GM23338 (cell line): ENCODE measurements around the gene TMPRSS11E. TPM values are rescaled to one million over a fixed set of nuclear protein-coding genes. Genes with fewer than 3 reads are reported as not detected.

Source experiments
- ATAC-seq: fragments of 200-7000 bp; cut with Tn5 transposase; 3 replicates; pipeline ENCODE4 v1.9.1; 2020
- DNase-seq: peaks from one replicate; pipeline ENCODE4 v3.0.0-alpha.2; 2015; ENCODE audit warnings: low spot score
- H2AFZ ChIP-seq: fragments of 200-600 bp; sonication (generic); 2 replicates; pipeline ENCODE4 v1.8.0; 2016; ENCODE audit warnings: antibody characterized with exemption, mild to moderate bottlenecking, moderate library complexity
- H3F3A ChIP-seq: fragments of 200-600 bp; sonication (generic); replicated peaks from 2 replicates; pipeline ENCODE4 v1.8.0; 2017; ENCODE audit warnings: antibody characterized with exemption, mixed run types, low read depth
- H3K27ac ChIP-seq: fragments of 200-600 bp; sonication (generic); 2 replicates; pipeline ENCODE4 v1.6.1; 2016; ENCODE audit warnings: low read depth
- H3K27me3 ChIP-seq: fragments of 200-600 bp; sonication (generic); 2 replicates; pipeline ENCODE4 v1.8.0; 2016; ENCODE audit warnings: mild to moderate bottlenecking, mixed run types, moderate library complexity; ENCODE audit not compliant: insufficient read depth
- H3K36me3 ChIP-seq: fragments of 200-600 bp; sonication (generic); 2 replicates; pipeline ENCODE4 v1.8.0; 2016; ENCODE audit warnings: mild to moderate bottlenecking; ENCODE audit not compliant: insufficient read depth
- H3K4me1 ChIP-seq: fragments of 200-600 bp; sonication (generic); 2 replicates; pipeline ENCODE4 v1.8.0; 2016; ENCODE audit warnings: mild to moderate bottlenecking, moderate library complexity; ENCODE audit not compliant: insufficient read depth
- H3K4me2 ChIP-seq: fragments of 200-600 bp; sonication (generic); 2 replicates; pipeline ENCODE4 v1.7.1; 2017; ENCODE audit warnings: mixed run types
- H3K4me3 ChIP-seq: fragments of 200-600 bp; sonication (generic); 2 replicates; pipeline ENCODE4 v1.6.1; 2016; ENCODE audit warnings: mixed run types
- H3K79me2 ChIP-seq: fragments of 200-600 bp; sonication (generic); replicated peaks from 2 replicates; pipeline ENCODE4 v1.8.0; 2017; ENCODE audit warnings: mild to moderate bottlenecking; ENCODE audit not compliant: insufficient read depth
- H3K9me2 ChIP-seq: fragments of 200-600 bp; sonication (generic); 2 replicates; pipeline ENCODE4 v1.8.0; 2017; ENCODE audit not compliant: insufficient read depth
- H4K20me1 ChIP-seq: fragments of 200-600 bp; sonication (generic); replicated peaks from 2 replicates; pipeline ENCODE4 v1.8.0; 2017; ENCODE audit warnings: mild to moderate bottlenecking; ENCODE audit not compliant: insufficient read depth
- H3K27ac Mint-ChIP-seq: 2 replicates; pipeline ENCODE4 v1.8.0; 2020; ENCODE audit warnings: inconsistent platforms, mild to moderate bottlenecking, moderate library complexity, mixed read lengths
- H3K27me3 Mint-ChIP-seq: 3 replicates; pipeline ENCODE4 v1.8.0; 2022; ENCODE audit warnings: low read depth, mild to moderate bottlenecking, moderate library complexity, mixed read lengths, inconsistent platforms; ENCODE audit not compliant: insufficient read depth, poor library complexity
- H3K36me3 Mint-ChIP-seq: 3 replicates; pipeline ENCODE4 v1.8.0; 2021; ENCODE audit warnings: low read depth, mild to moderate bottlenecking, inconsistent platforms, moderate library complexity, mixed read lengths
- H3K4me1 Mint-ChIP-seq: 3 replicates; pipeline ENCODE4 v1.8.0; 2020; ENCODE audit warnings: mild to moderate bottlenecking, inconsistent platforms, mixed read lengths
- H3K4me3 Mint-ChIP-seq: 3 replicates; pipeline ENCODE4 v1.8.0; 2021; ENCODE audit warnings: moderate library complexity, mild to moderate bottlenecking, inconsistent platforms, mixed read lengths
- H3K9me3 Mint-ChIP-seq: 3 replicates; pipeline ENCODE4 v1.8.0; 2020; ENCODE audit warnings: moderate library complexity, mild to moderate bottlenecking, inconsistent platforms, mixed read lengths
- CREB1 ChIP-seq: fragments of 250-450 bp; sonication (Bioruptor Pico); IDR thresholded peaks from 2 replicates; pipeline ENCODE4 v1.5.0; 2020; ENCODE audit warnings: low read depth, mild to moderate bottlenecking, moderate library complexity
- CTCF ChIP-seq, 2 experiments: fragments of 200-600 bp in 1 of 2; sonication (generic) in 1 of 2; conservative IDR thresholded peaks; 2 replicates each; pipeline versions ENCODE4 v1.5.1 to v1.6.1; 2016 to 2017; ENCODE audit warnings: antibody characterized with exemption in 2 of 2, low read depth in 2 of 2, mild to moderate bottlenecking in 2 of 2, moderate library complexity in 1 of 2
- ETS1 ChIP-seq: IDR thresholded peaks from 2 replicates; pipeline ENCODE4 v1.6.1; 2016; ENCODE audit warnings: antibody characterized with exemption
- EZH2 ChIP-seq: fragments of 200-600 bp; sonication (generic); IDR thresholded peaks from one replicate; pipeline ENCODE4 v1.8.0; 2017; ENCODE audit warnings: antibody characterized with exemption, mild to moderate bottlenecking, low read depth; ENCODE audit not compliant: unreplicated experiment
- EZH2phosphoT487 ChIP-seq: fragments of 200-600 bp; sonication (generic); IDR thresholded peaks from one replicate; pipeline ENCODE4 v1.8.1; 2018; ENCODE audit warnings: antibody characterized with exemption; ENCODE audit not compliant: unreplicated experiment
- JUNB ChIP-seq: IDR thresholded peaks from one replicate; pipeline ENCODE4 v1.6.1; 2016; ENCODE audit warnings: antibody characterized with exemption; ENCODE audit not compliant: unreplicated experiment
- NANOG ChIP-seq: IDR thresholded peaks from 2 replicates; pipeline ENCODE4 v1.6.1; 2016; ENCODE audit warnings: antibody characterized with exemption, borderline replicate concordance
- POLR2AphosphoS5 ChIP-seq: IDR thresholded peaks from 2 replicates; pipeline ENCODE4 v1.6.1; 2016; ENCODE audit warnings: antibody characterized with exemption, low read depth
- REST ChIP-seq: IDR thresholded peaks from one replicate; pipeline ENCODE4 v1.6.1; 2018; ENCODE audit warnings: antibody characterized with exemption; ENCODE audit not compliant: unreplicated experiment
- STAT1 ChIP-seq: IDR thresholded peaks from one replicate; pipeline ENCODE4 v1.6.1; 2016; ENCODE audit warnings: antibody characterized with exemption; ENCODE audit not compliant: unreplicated experiment
- ZNF114 ChIP-seq: fragments of 250-450 bp; sonication (Bioruptor Pico); IDR thresholded peaks from 2 replicates; pipeline ENCODE4 v1.5.0; 2020; ENCODE audit warnings: mild to moderate bottlenecking, moderate library complexity
- ZNF331 ChIP-seq: fragments of 250-450 bp; sonication (Bioruptor Pico); IDR thresholded peaks from 2 replicates; pipeline ENCODE4 v1.5.0; 2020; ENCODE audit warnings: low read depth, mild to moderate bottlenecking, moderate library complexity
- ZNF462 ChIP-seq: fragments of 250-450 bp; sonication (Bioruptor Pico); IDR thresholded peaks from 2 replicates; pipeline ENCODE4 v1.5.0; 2020; ENCODE audit warnings: mild to moderate bottlenecking, moderate library complexity
- polyA plus RNA-seq: library from polyadenylated mRNA; unstranded; fragments of >200 nt; fragmentation: Nextera tagmentation; extraction: Ambion mirVana; gene quantifications from 2 replicates; pipeline ENCODE4 v1.2.1, GENCODE V29; 2016
- total RNA-seq: library from RNA; depleted of rRNA; stranded (reverse); fragments of >200 nt; shearing (Covaris generic); gene quantifications from 2 replicates; pipeline ENCODE4 v1.2.3, GENCODE V29; 2014

The TMPRSS11E gene
- total and polyA plus RNA-seq, 2 experiments from 2014 or later = 0.44 to 1.4 TPM

- Mint-ChIP-seq H3K36me3 (peaks cover 5% of the 10 kb centered on the region; the same call in 2 of the 3 replicates), H3K27me3 (no peaks in the 10 kb centered on the region), H3K4me3 (no peak overlapping the region), H3K27ac (no peak overlapping the region), H3K9me3 (no peaks in the 10 kb centered on the region), H3K4me1 (peaks cover 18% of the 10 kb centered on the region)
- H2AFZ ChIP-seq = peak overlapping the region; percentile 35; the same call in 1 of the 2 replicates
- H3K9me2 ChIP-seq = no peaks in the 10 kb centered on the region
- no peaks in the 10 kb centered on the region for H3K79me2 ChIP-seq
- TF ChIP-seq CREB1 (CRISPR knock-in tag) = no peak
- no peak for TF ChIP-seq CTCF (conservative IDR thresholded peaks at IDR 0.05; ENCODE audit: low read depth in 2 of 2)
- no peak for TF ChIP-seq ZNF114 (CRISPR knock-in tag)
- TF ChIP-seq JUNB = no peak
- no peak for TF ChIP-seq STAT1
- no peak for TF ChIP-seq EZH2phosphoT487
- no peak for TF ChIP-seq ZNF331
- TF ChIP-seq REST = no peak
- no peak for TF ChIP-seq NANOG
- no peak for TF ChIP-seq ETS1
- TF ChIP-seq POLR2AphosphoS5 = no peak
- TF ChIP-seq EZH2 = no peak
- TF ChIP-seq ZNF462 = no peak
- H3K4me1 ChIP-seq = peaks cover 11% of the 10 kb centered on the region
- DNase-seq = no peak
- H3K4me2 ChIP-seq = no peak overlapping the region
- H3K27me3 ChIP-seq = no peaks in the 10 kb centered on the region
- no peak for ATAC-seq
- no peaks in the 10 kb centered on the region for H3F3A ChIP-seq
- no peak overlapping the region for H3K4me3 ChIP-seq
- no peak overlapping the region for H3K27ac ChIP-seq
- no peaks in the 10 kb centered on the region for H4K20me1 ChIP-seq
- no peaks in the 10 kb centered on the region for H3K36me3 ChIP-seq
Observed at GRCh38 chr4:68463796-68464195, 16.5 kb downstream of the TMPRSS11E start.
